ENCODE data around the gene RPL10A. TPM values are rescaled to one million over a fixed set of nuclear protein-coding genes. Genes with fewer than 3 reads are reported as not detected.

The RPL10A gene
- polyA plus RNA-seq, 1 of the 3 experiments (the other 2 are of a cell fraction): 3,548 TPM

DNA sequence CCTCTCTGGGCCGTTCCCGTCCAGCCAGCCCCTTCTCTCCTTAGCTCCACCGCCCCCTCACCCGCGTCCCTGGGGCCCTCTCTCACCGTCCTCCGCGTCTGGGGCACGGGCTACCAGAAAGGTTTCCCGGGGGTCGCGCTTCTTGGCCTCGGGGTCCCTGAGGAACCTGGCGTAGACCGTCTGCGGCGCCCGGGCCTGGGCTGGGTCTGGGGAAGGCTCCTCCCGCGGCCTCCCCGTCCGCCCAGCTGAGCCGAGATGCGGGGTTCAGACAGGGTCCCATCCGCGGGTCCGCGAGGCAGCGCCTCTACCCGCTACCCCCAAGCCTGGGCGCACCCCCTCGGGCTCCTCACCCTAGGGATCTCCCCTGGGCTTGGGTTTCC lies 43.4 kb downstream of the RPL10A start (continued):
- no peak for TF ChIP-seq TCF12 (IDR thresholded peaks at IDR 0.05)
- TF ChIP-seq NRF1 (IDR thresholded peaks at IDR 0.05; ENCODE audit: low read depth, low read length): no peak
- TF ChIP-seq CHD2 (IDR thresholded peaks at IDR 0.05; ENCODE audit: low read length, partially characterized antibody): no peak
- TF ChIP-seq POLR2AphosphoS5 (IDR thresholded peaks at IDR 0.05; ENCODE audit: low read depth, low read length): no peak
- TF ChIP-seq SMC3 (IDR thresholded peaks at IDR 0.05; ENCODE audit: low read depth, low read length): no peak
- no peak for TF ChIP-seq TEAD4 (IDR thresholded peaks at IDR 0.05; ENCODE audit: borderline replicate concordance, insufficient read depth)
- no peak for TF ChIP-seq FOSL2 (IDR thresholded peaks at IDR 0.05; ENCODE audit: borderline replicate concordance, low read depth)
- no peak for TF ChIP-seq RXRA (IDR thresholded peaks at IDR 0.05; ENCODE audit: borderline replicate concordance, low read depth)
- TF ChIP-seq FOXJ3 (CRISPR knock-in tag; IDR thresholded peaks at IDR 0.05): no peak
- TF ChIP-seq RFX5 (IDR thresholded peaks at IDR 0.05; ENCODE audit: low read length): no peak
- TF ChIP-seq NFIC (IDR thresholded peaks at IDR 0.05; ENCODE audit: borderline replicate concordance): no peak
- TF ChIP-seq, protein P1, sequence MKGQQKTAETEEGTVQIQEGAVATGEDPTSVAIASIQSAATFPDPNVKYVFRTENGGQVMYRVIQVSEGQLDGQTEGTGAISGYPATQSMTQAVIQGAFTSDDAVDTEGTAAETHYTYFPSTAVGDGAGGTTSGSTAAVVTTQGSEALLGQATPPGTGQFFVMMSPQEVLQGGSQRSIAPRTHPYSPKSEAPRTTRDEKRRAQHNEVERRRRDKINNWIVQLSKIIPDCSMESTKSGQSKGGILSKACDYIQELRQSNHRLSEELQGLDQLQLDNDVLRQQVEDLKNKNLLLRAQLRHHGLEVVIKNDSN (IDR thresholded peaks at IDR 0.05; ENCODE audit: borderline replicate concordance, low read depth): no peak

DNA sequence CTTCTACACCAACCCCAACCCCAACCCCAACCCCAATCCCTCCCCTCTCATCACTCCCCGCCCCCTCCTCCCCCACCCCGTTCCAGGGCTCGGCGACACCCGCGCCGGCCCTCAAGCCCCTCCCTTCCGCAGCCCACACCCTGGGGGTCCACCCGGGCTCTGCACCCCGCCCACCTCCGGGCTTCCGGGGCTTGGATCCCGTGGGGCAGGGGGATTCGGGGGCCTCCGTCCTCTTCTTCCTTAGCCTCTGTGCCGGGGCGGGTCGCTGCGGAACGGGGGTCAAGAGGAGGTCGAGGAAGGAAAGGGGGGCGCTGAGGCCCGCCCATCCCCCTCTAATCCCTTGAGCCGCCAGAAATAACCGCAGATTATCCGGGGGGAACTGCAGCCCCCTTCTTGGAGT lies 43.8 kb downstream of the RPL10A start:
- Histone ChIP-seq H3K9me2 (no peaks in the 10 kb centered on the region), H3K36me3 (replicated peaks in 1 of 2; ENCODE audit: control insufficient read depth in 1 of 2, insufficient read depth in 2 of 2, low read length in 1 of 2) (no peaks in the 10 kb centered on the region), H3F3A (replicated peaks; ENCODE audit: insufficient read depth) (no peaks in the 10 kb centered on the region), H3K79me2 (ENCODE audit: insufficient read depth) (no peaks in the 10 kb centered on the region), H3K4me2 (no peak overlapping the region), H3K9ac (no peak overlapping the region), H3K27ac (ENCODE audit: low read depth in 2 of 2, low read length in 1 of 2) (no peak overlapping the region), H3K4me3 (ENCODE audit: low read depth in 2 of 2, low read length in 1 of 2) (no peak overlapping the region), H4K20me1 (ENCODE audit: insufficient read depth) (no peaks in the 10 kb centered on the region), H2AFZ (ENCODE audit: low read depth) (no peak overlapping the region), H3K27me3 (ENCODE audit: insufficient read depth) (no peaks in the 10 kb centered on the region), H3K4me1 (ENCODE audit: control insufficient read depth in 1 of 2, insufficient read depth in 2 of 2, low read depth in 1 of 2, low read length in 1 of 2) (no peaks in the 10 kb centered on the region), H3K9me3 (no peaks in the 10 kb centered on the region)
- POLR2A ChIA-PET: no interaction called here
- CTCF ChIA-PET: no interaction called here
- 74% methylated on average over 22 of the region's 26 CpGs for WGBS (ENCODE audit: low lambda C conversion rate)
- no peak for DNase-seq
- TF ChIP-seq POLR2AphosphoS5 (IDR thresholded peaks at IDR 0.05; ENCODE audit: low read depth, low read length) (no peak), TCF12 (IDR thresholded peaks at IDR 0.05) (no peak), NRF1 (IDR thresholded peaks at IDR 0.05; ENCODE audit: low read depth, low read length) (no peak), JUND (IDR thresholded peaks at IDR 0.05) (no peak), TAF1 (IDR thresholded peaks at IDR 0.05; ENCODE audit: borderline replicate concordance, low read depth, low read length) (no peak), GATA2 (CRISPR knock-in tag; IDR thresholded peaks at IDR 0.05) (no peak), SMC3 (IDR thresholded peaks at IDR 0.05; ENCODE audit: low read depth, low read length) (no peak), RFX5 (IDR thresholded peaks at IDR 0.05; ENCODE audit: low read length) (no peak), RAD21 (IDR thresholded peaks at IDR 0.05; ENCODE audit: low read length) (no peak), RXRA (IDR thresholded peaks at IDR 0.05; ENCODE audit: borderline replicate concordance, low read depth) (no peak), EP300 (IDR thresholded peaks at IDR 0.05; ENCODE audit: borderline replicate concordance in 1 of 2, low read depth in 1 of 2, low read length in 1 of 2) (no peak)
- TF ChIP-seq, protein P2, sequence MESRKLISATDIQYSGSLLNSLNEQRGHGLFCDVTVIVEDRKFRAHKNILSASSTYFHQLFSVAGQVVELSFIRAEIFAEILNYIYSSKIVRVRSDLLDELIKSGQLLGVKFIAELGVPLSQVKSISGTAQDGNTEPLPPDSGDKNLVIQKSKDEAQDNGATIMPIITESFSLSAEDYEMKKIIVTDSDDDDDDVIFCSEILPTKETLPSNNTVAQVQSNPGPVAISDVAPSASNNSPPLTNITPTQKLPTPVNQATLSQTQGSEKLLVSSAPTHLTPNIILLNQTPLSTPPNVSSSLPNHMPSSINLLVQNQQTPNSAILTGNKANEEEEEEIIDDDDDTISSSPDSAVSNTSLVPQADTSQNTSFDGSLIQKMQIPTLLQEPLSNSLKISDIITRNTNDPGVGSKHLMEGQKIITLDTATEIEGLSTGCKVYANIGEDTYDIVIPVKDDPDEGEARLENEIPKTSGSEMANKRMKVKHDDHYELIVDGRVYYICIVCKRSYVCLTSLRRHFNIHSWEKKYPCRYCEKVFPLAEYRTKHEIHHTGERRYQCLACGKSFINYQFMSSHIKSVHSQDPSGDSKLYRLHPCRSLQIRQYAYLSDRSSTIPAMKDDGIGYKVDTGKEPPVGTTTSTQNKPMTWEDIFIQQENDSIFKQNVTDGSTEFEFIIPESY (IDR thresholded peaks at IDR 0.05; ENCODE audit: borderline replicate concordance, low read depth): no peak
- TF ChIP-seq, protein P3, sequence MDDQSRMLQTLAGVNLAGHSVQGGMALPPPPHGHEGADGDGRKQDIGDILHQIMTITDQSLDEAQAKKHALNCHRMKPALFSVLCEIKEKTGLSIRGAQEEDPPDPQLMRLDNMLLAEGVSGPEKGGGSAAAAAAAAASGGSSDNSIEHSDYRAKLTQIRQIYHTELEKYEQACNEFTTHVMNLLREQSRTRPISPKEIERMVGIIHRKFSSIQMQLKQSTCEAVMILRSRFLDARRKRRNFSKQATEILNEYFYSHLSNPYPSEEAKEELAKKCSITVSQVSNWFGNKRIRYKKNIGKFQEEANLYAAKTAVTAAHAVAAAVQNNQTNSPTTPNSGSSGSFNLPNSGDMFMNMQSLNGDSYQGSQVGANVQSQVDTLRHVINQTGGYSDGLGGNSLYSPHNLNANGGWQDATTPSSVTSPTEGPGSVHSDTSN (IDR thresholded peaks at IDR 0.05): no peak
- TF ChIP-seq, protein P4, sequence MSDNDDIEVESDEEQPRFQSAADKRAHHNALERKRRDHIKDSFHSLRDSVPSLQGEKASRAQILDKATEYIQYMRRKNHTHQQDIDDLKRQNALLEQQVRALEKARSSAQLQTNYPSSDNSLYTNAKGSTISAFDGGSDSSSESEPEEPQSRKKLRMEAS (IDR thresholded peaks at IDR 0.05; ENCODE audit: low read depth): no peak
- TF ChIP-seq, protein P5, sequence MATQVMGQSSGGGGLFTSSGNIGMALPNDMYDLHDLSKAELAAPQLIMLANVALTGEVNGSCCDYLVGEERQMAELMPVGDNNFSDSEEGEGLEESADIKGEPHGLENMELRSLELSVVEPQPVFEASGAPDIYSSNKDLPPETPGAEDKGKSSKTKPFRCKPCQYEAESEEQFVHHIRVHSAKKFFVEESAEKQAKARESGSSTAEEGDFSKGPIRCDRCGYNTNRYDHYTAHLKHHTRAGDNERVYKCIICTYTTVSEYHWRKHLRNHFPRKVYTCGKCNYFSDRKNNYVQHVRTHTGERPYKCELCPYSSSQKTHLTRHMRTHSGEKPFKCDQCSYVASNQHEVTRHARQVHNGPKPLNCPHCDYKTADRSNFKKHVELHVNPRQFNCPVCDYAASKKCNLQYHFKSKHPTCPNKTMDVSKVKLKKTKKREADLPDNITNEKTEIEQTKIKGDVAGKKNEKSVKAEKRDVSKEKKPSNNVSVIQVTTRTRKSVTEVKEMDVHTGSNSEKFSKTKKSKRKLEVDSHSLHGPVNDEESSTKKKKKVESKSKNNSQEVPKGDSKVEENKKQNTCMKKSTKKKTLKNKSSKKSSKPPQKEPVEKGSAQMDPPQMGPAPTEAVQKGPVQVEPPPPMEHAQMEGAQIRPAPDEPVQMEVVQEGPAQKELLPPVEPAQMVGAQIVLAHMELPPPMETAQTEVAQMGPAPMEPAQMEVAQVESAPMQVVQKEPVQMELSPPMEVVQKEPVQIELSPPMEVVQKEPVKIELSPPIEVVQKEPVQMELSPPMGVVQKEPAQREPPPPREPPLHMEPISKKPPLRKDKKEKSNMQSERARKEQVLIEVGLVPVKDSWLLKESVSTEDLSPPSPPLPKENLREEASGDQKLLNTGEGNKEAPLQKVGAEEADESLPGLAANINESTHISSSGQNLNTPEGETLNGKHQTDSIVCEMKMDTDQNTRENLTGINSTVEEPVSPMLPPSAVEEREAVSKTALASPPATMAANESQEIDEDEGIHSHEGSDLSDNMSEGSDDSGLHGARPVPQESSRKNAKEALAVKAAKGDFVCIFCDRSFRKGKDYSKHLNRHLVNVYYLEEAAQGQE (IDR thresholded peaks at IDR 0.05; ENCODE audit: low read depth, low read length): no peak

Data from SK-N-SH (cell line).